Measurements from ENCODE around the gene SMAP2.
A peak's percentile ranks its signal among the peaks of the same experiment; 100 is the strongest.
"Not testable (repeated sequence)": the region's sequence is repeated elsewhere in the genome, so short reads cannot be mapped to it uniquely, and the experiment has no call there.

Gene SMAP2

DNA sequence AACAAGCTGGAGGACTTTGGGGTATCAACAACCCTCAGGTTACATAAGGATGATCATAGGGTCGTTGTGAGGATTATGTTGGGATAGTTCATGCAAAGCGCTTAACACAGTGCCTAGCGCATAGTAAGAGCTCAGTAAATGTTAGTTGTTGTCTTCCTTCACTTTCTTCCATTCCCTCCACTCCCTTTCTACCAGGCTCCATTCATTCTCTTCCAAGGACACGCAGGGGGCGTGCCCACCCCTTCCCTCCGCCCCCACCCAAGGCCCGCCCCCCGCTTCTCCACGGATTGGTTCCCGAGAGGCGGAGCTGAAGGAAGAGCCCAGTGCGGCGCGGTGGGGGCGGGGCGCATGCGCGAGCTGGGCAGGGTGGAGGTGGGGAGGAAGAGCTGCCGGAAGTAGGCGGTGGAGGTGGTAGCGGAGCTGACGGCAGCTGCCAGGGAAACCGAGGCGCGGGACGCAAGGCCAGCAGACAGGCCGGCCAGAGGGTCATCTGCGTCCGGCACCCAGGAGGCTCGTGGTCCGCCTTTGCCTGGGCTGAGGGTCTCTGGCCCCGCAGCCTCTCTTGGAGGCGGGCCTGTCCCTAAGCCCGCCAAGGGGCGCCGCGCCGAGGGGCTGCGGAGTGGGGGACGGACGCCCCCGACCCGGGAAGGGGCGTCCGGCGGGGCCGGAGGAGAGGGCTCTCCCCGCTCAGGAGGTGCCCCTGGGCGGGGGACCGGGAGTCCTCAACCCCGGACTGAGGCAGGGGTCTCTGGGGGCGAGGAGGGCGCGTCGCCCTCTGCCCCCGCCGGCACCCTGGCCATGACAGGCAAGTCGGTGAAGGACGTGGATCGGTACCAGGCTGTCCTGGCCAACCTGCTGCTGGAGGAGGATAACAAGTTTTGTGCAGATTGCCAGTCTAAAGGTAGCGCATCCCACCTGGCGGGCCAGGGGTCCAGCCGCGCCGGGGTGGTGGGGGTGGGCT, at the start of gene SMAP2:
TSS of gene SMAP2 (plus strand) at position 405 of the 961 bp plus-strand sequence. CDS start at position 799, 394 bp downstream.
- DNase-seq (ENCODE audit: low read depth): peak; percentile 96

DNA sequence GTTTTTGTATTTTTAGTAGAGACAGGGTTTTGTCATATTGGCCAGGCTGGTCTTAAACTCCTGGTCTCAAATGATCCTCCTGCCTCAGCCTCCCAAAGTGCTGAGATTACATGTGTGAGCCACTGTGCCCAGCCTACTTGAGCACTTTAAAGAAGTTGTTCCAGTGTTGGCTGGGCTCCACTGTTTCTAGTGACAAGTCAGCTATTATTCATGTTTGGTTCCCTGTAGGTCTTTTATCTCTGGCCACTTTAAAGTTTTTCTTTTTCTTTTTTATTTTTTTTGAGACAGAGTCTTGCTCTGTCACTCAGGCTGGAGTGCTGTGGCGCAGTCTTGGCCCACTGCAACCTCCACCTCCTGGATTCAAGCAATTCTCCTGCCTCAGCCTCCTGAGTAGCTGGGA, 42.1 kb upstream of the SMAP2 start:
- DNase-seq (ENCODE audit: low read depth): not testable (repeated sequence)

DNA sequence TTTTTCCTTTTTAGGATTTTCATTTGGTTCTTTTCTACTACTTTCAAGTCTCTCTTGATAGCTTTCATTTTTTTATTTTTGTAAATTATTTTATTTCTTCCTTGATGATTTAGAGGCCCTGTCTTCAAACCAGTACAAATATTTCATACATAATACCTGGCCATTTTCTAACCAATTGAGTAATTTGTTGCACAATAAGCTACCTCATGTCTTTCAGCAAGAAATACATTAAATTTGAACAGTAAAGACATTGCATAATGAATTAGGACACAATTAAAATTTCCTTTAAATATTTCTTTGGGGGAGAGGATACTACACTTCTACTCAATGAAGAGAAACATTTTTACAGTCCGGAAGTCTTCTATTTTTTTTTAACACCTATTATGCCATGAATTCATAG, 40.8 kb upstream of the SMAP2 start:
- no peak for DNase-seq (ENCODE audit: low read depth)

DNA sequence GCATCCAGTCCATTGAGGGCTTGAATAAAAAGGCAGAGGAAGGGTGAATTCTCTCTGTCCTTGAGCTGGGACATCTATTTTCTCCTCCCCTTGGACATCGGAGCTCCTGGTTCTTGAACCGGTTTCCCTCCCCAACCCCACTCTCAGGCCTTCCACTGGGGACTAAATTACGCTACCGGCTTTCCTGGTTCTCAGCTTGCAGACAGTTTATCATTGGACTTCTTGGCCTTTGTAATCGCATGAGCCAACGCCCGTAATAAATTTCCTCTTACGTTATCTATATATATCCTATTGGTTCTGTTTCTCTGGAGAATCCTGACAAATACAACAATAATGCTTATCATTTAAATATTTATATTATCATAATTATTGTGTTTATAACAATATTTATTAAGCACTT, 36.1 kb upstream of the SMAP2 start:
- DNase-seq (ENCODE audit: low read depth): no peak

DNA sequence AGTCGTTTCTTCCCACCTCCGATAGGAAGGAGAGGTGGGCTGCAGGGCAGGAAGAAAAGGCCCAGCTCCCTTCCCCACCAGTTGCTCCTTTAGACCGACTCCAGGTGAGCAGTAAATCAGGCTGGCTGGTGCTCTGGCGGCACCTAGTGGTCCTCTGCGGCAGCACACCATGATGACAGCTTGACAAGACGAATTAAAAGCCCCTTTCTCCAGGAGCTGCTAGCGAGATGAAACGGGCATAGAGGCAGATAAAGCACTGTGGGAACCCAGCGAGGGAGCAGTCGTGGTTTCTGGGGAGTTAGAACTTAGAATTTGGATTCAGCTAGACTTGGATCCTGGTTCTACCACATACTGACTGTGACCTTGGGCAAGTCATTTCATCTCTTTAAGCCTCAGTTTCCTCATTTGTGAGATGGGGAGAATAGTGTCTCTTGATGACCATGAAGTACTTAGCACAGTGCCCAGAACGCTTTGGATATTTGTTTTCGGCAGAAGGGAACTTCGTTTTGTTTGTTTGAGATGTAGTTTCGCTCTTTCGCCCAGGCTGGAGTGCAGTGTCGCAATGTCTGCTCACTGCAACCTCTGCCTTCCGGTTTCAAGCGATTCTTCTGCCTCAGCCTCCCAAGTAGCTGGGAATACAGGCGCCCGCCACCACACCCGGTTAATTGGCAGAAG, 34.6 kb upstream of the SMAP2 start:
- DNase-seq (ENCODE audit: low read depth): peak; percentile 88

DNA sequence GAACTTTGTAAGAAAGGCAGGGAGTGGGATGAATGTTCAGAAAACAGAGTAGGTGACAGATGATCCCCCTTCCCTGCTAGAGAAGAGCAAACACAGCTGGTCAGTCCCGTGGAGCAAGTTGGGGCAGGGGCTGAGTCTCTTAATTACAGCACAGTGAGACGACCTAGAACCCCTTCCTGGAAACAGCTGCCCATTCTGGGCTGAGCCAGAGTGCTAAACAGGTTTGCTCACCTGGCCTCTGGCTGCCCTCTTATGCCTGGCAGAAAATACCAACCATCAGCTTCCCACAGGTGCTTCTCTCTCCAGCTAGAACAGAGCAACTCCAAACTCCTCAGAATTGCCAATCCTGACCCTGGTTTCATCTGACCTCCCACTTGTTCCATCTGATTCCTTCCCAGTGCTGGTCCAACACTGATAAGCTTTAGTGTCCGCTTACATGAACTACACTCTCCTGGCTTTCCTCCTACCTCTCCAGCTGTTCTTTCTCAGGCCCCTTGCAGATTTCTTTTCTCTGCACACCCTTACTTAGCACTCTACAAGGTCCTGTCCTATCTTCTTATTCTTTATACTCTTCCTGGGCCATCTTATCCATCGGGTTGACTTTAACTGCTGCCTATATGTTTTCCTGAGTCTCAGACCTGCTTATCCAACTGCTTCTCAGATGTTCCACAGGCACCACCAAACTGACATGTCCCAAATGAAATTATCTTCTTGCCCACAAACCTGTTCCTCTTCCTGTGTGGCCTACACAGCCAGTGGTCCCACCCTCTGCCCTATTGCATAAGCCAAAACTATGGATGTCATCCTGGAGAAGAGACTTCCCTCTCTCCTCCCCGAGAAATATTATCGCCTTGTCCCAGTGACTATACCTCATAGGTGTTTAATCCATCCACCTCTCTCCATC, 33.9 kb upstream of the SMAP2 start:
- no peak for DNase-seq (ENCODE audit: low read depth)

DNA sequence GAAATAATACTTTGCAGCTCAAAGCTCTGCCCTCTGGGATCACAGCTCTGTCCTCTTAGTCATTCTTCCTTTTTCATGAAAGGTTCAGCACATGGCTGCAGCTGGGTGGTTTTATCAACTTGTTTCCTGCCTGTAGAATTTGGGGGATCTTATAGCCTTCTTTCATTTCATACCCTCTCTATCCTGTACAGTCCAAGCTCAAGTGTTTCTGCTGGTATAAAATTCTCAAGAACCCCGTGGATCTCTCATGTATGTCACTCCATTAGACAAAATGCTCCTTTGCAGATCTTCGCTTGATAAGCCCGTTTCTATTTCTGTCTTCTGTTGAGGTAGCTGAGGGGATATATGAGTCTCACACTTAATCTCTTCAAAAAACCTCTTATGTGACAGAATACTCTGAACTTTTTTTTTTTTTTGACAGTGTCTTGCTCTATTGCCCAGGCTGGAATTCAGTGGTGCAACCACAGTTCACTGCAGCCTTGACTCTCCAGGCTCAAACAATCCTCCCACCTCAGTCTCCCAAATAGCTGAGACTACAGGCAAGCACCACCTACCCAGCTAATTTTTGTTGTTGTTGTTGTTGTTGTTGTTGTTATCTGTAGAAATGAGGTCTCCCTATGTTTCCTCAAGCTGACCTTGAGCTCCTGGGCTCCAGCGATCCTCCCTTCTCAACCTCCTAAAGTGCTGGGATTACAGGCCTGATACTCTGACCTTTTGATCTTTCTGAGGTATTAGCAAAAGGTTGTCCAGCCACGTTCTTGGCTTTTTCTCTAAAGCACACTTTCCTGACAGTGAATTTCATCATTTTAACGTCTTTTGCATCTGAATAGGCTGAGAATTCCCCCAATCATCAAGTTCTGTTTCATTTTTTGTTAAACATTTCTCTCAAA, 31.8 kb upstream of the SMAP2 start:
- no peak for DNase-seq (ENCODE audit: low read depth)

DNA sequence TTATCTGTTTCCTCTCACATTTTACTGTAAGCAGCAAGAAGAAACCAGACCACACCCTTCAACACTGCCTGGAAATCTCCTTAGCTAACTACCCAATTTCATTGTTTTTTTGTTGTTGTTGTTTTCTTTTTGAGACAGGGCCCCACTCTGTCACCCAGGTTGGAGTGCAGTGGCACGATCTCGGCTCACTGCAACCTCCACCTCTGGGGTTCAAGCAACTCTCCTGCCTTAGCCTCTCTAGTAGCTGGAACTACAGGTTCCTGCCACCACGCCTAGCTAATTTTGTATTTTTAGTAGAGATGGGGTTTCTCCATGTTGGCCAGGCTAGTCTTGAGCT, 31.2 kb upstream of the SMAP2 start:
- DNase-seq (ENCODE audit: low read depth): not testable (repeated sequence)

DNA sequence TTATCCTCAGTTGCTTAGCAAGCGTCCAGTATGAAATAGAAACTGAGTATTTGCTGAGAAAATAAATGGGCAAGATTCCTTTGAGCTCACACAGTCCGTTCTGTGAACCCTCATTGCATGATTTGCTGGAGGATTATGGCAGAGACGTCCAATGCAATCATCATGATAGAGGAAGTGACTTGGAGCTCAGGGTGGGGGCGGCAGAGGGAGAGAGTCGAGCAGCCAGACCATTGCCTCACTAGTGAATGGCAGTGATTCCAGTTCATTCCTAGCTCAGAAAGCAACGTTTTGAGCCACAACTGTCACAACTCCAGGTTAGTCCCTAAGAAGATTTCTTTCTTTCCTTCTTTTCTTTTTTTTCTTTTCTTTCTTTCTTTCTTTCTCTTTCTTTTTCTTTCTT, 28.9 kb upstream of the SMAP2 start:
- DNase-seq (ENCODE audit: low read depth): no peak

DNA sequence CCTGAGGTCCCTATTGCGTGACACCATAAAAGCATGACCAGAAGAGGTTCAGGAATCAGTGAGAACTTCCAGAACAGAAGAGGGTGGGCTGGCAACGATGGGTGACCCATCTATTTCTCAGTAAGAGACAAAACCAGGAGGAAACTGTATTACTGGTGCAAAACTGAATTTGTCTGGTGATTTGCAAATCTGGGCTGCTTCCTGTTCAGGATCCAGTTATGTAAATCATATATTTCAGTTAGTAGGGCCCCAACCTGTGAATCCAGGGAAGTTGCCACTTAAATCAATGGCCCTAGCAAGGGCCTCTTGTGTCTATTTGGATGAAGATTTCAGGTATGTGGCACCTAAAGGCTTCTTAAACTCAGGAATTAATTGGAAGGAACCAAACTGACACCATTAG, 23.1 kb upstream of the SMAP2 start:
- no peak for DNase-seq (ENCODE audit: low read depth)

DNA sequence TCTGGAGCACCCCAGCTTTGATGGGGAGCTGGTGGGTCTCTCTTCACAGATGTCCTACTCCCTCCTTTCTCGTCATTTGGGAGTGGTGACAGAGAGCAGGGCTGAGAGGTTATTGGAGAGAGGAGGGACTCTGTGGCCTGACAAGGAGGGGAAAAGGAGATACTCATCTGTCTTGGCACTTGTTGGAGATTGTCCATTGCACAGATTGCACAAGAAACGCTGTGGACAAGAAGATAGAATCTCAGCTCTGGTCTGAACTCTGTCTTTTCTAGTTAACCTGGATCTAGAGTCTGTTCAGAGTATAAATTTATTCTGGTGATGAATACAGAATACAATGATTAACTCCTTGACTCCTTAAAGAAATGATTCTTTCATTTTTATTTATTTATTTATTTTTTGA, 22.4 kb upstream of the SMAP2 start:
- no peak for DNase-seq (ENCODE audit: low read depth)

DNA sequence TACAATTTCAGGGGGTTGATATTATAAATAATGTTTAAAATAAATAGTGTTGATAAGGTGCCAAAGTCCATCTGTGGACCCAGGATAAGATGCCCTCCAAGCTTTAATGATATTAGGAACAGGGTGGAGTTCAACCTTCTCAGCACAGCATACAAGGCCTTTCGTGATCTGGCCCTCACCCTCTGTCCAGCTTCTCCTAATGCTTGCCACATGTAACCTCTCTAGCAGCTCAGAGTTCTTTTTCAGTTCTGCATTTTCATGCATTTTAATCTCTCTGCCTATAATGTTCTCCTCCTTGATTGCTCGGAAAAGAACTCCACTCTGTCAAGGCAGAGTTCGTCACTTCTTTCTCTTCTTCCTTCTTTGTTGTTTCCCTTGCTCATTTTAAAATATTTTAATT, 21.4 kb upstream of the SMAP2 start:
- no peak for DNase-seq (ENCODE audit: low read depth)

DNA sequence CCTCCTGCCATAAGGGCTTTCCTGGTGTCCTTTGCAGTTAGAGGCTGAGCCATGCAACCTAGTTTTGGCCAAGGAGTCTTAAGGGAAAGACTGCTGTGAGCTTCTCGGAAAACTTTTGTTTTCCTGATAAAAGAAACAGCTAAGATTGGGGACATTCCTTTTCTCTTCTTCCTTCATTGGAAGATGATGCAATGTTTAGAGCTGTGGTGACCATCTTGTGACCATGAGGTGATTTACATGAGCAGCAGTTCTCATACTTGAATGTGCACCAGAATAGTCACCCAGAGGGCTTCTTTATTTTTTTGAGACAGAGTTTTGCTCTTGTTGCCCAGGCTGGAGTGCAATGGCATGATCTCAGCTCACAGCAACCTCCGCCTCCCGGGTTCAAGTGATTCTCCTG, 20.4 kb upstream of the SMAP2 start:
- DNase-seq (ENCODE audit: low read depth): no peak

DNA sequence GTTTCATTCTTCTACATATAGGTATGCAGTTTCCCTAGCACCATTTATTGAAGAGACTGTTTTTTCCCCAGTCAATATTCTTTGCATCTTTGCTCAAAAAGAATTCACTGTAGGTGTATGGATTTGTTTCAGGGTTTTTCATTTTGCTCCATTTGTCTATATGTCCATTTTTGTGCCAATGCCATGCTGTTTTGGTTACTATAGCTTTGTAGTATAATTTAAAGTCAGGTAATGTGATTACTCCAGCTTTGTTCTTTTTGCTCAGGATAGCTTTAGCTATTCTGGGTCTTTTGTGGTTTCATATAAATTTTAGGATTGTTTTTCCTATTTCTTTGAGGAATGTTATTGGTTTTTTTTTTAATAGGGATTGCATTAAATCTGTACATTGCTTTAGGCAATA, 15.9 kb upstream of the SMAP2 start:
- no peak for DNase-seq (ENCODE audit: low read depth)

DNA sequence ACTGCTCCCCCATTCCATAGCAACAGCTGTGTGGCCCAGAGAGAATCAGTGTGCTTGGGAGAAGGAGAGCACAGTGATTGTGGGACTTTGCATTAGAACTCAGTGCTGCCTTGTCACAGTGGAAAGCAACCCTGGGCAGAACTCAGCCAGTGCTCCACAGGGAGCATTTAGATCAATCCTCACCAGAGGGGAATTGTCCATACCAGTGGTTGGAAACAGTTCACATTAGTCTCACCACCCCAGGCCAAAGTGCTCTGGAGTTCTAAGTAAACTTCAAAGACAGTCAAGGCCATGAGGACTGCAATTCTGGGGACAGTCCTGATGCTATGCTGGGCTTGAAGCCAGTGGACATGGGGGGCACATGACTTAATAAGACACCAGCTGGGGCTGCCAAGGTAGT, 12.9 kb upstream of the SMAP2 start:
- no peak for DNase-seq (ENCODE audit: low read depth)

DNA sequence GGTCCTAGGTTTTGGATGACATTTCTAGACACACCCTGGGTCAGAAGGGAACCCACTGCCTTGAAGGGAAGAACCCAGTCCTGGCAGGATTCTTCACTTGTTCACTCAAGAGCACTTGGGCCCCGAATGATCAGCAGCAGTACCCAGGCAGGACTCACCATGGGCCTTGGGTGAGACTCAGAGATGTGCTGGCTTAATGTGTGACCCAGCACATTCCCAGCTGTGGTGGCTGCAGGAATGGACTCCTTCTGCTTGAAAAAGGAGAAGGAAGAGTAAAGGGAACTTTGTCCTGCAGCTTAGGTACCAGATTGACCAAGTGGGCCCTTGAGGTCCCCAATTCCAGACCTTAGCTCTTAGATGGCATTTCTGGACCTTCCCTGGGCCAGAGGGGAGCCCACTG, 12.3 kb upstream of the SMAP2 start:
- DNase-seq (ENCODE audit: low read depth): no peak

DNA sequence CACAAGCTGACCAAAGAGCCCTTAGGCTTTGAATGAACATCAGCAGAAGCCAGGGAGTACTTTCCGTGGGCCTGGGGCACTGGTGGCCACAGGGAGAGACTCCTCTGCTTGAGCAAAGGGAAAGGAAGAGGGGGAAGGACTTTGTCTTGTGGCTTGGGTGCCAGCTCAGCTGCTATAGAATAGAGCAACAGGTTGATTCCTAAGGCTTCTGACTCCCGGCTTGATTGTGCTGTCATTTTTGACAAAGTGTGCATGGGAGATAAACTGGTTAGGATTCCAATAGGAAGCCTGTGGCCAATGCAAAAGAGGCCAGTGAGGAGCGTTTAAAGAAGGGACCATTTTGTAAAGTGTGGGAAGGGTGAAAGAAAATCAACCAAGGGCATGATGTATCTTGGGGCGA, 11.9 kb upstream of the SMAP2 start:
- no peak for DNase-seq (ENCODE audit: low read depth)

DNA sequence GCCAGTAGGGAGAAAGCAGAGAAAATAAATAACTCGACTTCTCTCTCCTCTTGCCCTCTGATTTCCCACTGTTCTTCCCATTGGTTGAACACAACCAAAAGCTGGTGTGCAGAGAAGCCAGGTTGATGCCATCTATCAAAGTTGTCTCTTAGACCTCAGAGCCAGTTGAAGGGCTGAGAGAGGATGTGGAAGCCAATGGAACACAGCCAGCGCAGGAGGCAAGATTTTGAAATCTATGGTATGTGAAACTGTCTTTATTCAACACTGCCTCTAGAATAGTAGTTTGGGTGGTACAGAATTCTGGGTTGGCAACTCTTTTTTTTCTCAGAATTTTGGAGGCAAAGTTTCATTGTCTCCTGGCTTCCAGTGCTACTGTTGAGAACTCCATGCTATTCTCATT, 11.3 kb upstream of the SMAP2 start:
- no peak for DNase-seq (ENCODE audit: low read depth)

DNA sequence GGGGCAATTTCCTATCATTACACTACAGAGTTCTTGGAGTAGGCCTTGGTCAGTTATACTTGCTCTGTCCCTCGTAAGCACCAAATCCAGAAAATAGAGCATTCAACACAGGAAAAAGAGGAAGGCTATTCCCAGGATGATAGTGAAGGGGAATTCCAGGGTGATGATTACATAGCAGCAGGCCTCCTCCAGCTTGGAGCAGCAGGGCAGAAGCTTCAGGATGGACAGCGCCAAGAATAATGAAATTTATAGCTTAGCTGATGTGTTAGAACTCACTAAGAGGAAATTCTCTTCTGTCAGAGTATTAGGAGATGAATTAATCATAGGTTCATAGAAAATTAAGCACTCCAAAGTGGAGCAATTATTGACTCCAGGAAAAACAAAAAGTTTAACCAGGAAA, 10.8 kb upstream of the SMAP2 start:
- no peak for DNase-seq (ENCODE audit: low read depth)

DNA sequence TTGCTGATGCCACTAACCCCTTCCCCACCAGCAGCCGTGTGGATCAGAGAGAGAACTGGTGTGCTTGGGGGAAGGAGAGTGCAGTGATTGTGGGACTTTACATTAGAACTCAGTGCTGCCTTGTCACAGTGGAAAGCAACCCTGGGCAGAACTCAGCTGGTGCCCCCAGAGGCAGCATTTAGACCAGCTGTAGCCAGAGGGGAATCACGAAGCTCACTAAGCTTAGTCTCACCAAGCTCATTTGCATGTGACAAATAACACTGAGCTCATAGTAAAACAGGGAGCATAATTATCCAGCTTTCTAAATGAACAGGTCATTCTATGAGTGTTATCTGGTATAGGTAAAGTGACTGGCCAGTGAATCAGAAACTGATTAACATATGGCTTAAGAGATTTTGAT, 9.8 kb upstream of the SMAP2 start:
- no peak for DNase-seq (ENCODE audit: low read depth)

DNA sequence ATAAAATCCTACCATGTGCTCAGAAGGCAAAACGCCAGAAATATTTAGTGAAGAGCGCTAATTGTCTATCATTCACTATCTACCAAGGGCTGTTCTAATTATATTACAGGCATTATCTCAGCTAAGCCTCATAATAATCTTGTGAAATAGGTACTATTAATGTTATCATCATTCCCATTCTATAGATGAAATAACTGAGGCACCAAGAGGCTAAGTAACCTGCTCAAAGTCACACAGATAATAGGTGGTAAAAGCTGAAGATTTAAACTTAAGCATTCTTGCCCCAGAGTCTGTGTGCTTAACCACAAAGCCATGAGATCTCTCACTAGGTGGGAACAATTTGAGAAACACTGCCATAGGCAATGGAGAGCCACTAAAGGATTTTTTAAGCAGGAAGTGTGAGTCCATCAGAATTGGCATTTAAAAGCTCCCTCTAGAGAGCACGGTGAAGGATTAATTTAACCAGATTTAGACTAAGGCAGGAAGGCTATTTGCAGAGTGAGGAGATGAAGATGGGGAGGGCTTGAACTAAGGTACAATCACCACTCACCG, 1.7 kb upstream of the SMAP2 start:
- no peak for DNase-seq (ENCODE audit: low read depth)

Data from activated T-cell treated with anti-CD3 and anti-CD28 coated beads for 48 hours (primary cell).